GM19395 (cell line): ENCODE results near the gene SPATA31E1.
"Not testable (repeated sequence)": the region's sequence is repeated elsewhere in the genome, so short reads cannot be mapped to it uniquely, and the experiment has no call there.

Source experiments
- ATAC-seq: cut with Tn5 transposase; IDR thresholded peaks from one replicate; pipeline ENCODE4 v1.9.1; 2021; ENCODE audit warnings: mild to moderate bottlenecking, moderate library complexity; ENCODE audit not compliant: unreplicated experiment

The SPATA31E1 gene

DNA sequence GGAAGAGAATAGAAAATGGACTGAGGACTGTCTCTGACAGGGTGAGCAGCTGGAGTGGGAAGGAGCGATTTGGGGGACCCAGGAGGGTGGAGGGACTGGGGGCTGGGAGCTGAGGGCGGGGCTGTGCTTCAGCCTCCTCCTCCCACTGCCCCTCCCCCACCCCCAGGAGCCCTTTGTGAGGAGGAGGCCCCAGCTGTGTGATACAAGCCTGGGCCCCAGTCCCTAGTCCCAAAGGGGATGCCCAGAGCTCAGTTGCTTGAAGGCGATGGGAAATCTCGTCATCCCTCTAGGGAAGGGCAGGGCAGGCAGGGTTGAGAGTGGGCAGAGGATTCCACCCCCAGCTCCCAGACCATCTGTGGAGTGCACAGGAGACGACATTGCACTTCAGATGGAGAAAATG lies at the start of gene SPATA31E1:
Gene SPATA31E1 (plus strand): TSS at position 251 of the 400 bp plus-strand sequence. CDS start 15 bp downstream, at position 266.
- no peak for ATAC-seq

DNA sequence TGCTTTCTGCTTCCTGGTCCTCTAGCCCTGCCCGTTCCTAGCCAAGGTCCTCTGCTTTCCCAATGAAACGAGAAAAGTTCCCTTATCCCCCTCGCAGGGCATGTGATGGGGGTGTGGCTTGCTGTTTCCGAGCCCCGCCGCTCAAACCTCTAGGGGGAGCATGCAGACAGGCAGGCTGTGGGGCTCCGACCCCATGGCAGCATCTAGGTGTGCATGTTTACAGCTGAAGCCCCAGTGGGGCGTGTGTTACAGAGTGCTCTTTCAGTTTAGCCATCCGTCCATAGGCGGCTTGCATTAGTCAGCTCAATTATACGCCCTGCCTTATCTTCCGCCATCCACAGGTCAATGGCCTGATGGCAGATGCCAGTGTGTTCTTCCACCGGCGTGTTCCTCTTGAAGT lies 48.3 kb upstream of the SPATA31E1 start:
- no peak for ATAC-seq

- no peak for ATAC-seq
These were observed 46.1 kb upstream of the SPATA31E1 start for GRCh38 chr9:87836536-87836935.

DNA sequence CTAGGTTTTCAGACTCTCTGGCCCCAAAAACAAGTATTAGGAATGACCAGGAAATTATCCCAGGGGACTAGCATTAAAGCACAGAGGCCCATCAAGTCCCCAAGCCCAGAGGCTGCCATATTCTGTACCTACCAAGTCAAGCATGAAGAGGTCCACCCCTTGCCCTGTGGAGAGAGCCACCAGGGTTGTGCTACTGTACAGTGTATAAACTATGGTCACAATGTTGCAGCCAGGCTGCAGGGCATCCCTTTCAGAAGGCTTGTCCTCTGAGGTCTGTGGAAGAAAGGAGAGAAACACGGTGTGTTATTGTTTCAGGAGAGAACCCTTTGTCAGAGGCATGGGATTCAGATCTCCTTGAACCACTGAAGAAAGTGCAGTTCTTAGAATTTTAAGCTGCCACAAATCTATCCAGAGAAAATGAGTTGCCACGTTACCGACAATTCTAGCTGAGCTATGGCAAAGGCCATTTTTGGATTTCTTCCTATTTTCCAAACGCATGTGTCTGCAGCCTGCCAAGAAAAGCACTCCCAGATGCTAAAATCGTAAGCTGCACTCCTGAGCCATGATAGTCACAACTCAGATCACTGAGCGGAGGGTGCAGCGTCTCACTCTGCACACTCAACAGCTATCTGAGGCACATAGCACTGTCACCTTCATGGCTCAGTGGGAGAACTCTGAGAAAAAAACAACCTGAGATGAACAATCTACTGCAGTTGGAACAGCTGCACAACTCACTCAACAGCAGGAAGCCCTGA lies 45.5 kb upstream of the SPATA31E1 start:
- no peak for ATAC-seq

GRCh38 chr9:87840134-87840533 lies 42.5 kb upstream of the SPATA31E1 start:
- no peak for ATAC-seq

GRCh38 chr9:87842878-87843585 lies 39.6 kb upstream of the SPATA31E1 start:
- no peak for ATAC-seq

DNA sequence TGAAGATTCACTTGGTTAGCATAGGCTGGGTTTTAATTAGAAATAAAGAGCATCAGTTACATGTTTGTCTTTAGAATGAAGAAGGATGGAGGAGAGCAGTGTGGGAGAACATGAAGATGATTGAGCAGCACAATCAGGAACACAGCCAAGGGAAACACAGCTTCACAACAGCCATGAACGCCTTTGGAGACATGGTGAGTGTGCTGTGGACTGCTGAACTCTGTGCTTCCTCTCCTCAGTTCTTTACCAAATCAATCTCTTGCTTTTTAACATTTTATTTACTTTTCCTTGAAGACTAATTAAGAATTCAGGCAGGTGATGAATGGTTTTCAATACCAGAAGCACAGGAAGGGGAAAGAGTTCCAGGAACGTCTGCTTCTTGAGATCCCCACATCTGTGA lies 38.2 kb upstream of the SPATA31E1 start:
- no peak for ATAC-seq

GRCh38 chr9:87847817-87848216 lies 34.9 kb upstream of the SPATA31E1 start:
- ATAC-seq = not testable (repeated sequence)

- no peak for ATAC-seq
These were observed 33.4 kb upstream of the SPATA31E1 start for GRCh38 chr9:87849144-87849758.

GRCh38 chr9:87850391-87850790 lies 32.3 kb upstream of the SPATA31E1 start:
- no peak for ATAC-seq

- not testable (repeated sequence) for ATAC-seq
These were observed 31.5 kb upstream of the SPATA31E1 start for GRCh38 chr9:87851186-87851585.

DNA sequence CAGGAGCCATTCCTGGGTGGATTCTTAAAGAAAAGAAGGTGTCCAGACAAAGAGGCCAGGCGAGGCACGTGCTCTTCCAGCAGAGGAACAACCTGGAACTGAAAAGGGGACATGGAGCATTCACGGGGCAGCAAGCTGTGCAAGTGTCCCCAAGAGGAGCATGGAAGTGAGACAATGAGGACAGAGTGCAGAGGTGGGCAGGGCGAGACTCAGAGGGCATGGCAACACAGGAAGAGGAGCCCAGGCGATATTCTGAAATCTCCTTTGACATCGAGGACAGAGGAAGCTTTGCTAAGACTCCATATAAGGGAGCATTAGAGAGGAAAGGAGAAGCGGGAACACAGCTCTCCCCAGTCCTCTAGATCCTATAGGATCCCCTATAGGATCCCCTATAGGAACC lies 29.4 kb upstream of the SPATA31E1 start:
- no peak for ATAC-seq

- no peak for ATAC-seq
These were observed 28.6 kb upstream of the SPATA31E1 start for GRCh38 chr9:87853876-87854579.

- no peak for ATAC-seq
These were observed 28.1 kb upstream of the SPATA31E1 start for GRCh38 chr9:87854580-87854955.

- no peak for ATAC-seq
These were observed 27.6 kb upstream of the SPATA31E1 start for GRCh38 chr9:87855061-87855460.

DNA sequence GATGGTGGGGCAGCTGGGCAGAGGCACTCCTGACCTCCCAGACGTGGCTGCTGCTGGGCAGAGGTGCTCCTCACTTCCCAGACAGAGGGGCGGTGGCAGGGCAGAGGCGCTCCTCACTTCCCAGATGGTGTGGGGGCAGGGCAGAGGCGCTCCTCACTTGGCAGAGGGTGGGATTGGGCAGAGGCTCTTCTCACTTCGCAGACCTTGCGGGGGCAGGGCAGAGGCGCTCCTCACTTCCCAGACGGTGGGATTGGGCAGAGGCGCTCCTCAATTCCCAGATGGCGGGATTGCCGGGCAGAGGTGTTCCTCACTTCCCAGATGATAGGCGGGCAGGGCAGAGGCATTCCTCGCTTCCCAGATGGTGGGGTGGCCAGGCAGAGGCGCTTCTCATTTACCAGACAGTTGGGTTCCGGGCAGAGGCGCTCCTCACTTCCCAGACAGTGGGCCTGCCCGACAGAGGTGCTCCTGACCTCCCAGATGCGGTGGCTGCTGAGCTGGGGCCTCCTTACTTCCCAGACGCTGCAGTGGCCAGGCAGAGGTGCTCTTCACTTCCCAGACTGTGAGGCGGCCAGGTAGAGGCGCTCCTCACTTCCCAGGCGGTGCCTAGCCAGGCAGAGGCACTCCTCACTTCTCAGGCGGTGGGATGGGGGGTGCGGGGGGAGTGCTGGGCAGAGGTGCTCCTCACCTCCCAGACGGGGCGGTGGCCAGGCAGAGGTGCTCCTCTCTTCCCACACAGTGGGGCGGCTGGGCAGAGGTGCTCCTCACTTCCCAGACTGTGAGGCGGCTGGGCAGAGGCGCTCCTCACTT lies 25.3 kb upstream of the SPATA31E1 start:
- no peak for ATAC-seq

DNA sequence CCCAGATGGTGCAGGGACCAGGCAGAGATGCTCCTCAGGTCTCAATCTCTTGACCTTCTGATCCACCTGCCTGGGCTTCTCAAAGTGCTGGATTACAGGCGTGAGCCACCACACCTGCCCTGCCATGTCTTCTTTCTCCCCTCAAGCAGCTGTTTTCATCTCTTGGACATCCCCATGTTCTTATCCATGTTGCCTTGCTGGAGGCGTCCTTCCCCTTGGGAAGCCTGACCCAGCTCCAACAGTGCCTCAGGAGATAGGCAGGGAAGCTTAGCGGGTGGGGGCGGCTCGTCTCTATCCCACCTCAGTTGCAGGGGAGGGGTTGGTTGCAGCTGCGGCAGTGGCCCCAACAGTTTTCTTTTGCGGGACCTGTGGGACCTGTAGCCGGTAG lies 24.7 kb upstream of the SPATA31E1 start:
- ATAC-seq = no peak

- no peak for ATAC-seq
These were observed 23.5 kb upstream of the SPATA31E1 start for GRCh38 chr9:87859137-87859536.

- no peak for ATAC-seq
These were observed 22.9 kb upstream of the SPATA31E1 start for GRCh38 chr9:87859786-87860185.

- no peak for ATAC-seq
These were observed 21.3 kb upstream of the SPATA31E1 start for GRCh38 chr9:87861332-87861731.
